Measurements from ENCODE around the gene STIP1. TPM values are rescaled to one million over a fixed set of nuclear protein-coding genes. Genes with fewer than 3 reads are reported as not detected.

STIP1 gene
- total and polyA plus RNA-seq, 2 of the 8 experiments (the other 6 are each of a cell fraction or from before 2014, with no cell fraction given): 140 to 329 TPM

- TF ChIP-seq KDM4A (IDR thresholded peaks at IDR 0.05; ENCODE audit: low read depth, low read length, severe bottlenecking): no peak
- no peak for TF ChIP-seq GABPA (IDR thresholded peaks at IDR 0.05; ENCODE audit: borderline replicate concordance, insufficient read depth, low read length)
- no peak for TF ChIP-seq FOSL1 (IDR thresholded peaks at IDR 0.05; ENCODE audit: insufficient read depth, low read depth, low read length)
- TF ChIP-seq JUND (IDR thresholded peaks at IDR 0.05; ENCODE audit: low read length): no peak
- TF ChIP-seq BCL11A (IDR thresholded peaks at IDR 0.05; ENCODE audit: low read depth in 2 of 2, low read length in 2 of 2): no peak
These were observed 47.0 kb downstream of the STIP1 start (continued) for GRCh38 chr11:64232967-64233315.

All from H1 (cell line).